Coronary artery (tissue), 2 donors: ENCODE data around the gene IFITM1.
"Not testable (repeated sequence)": the region's sequence is repeated elsewhere in the genome, so short reads cannot be mapped to it uniquely, and the experiment has no call there.

Source experiments
- DNase-seq: peaks from one replicate; pipeline ENCODE4 v3.0.0-alpha.2; 2017; ENCODE audit warnings: low spot score
- H3K27ac ChIP-seq, 2 donors: fragments of 200-600 bp; sonication (generic); one replicate each; pipeline ENCODE4 v1.5.1; 2016 to 2019
- H3K4me3 ChIP-seq: fragments of 200-600 bp; sonication (generic); 2 replicates; pipeline ENCODE4 v1.5.1; 2016; ENCODE audit warnings: mild to moderate bottlenecking, moderate library complexity
- CTCF ChIP-seq: fragments of 200-600 bp; sonication (generic); IDR thresholded peaks from one replicate; pipeline ENCODE4 v1.5.1; 2019; ENCODE audit warnings: antibody characterized with exemption

The IFITM1 gene

GRCh38 chr11:313787-314553 is at the start of gene IFITM1:
TSS of gene IFITM1 (plus strand) at chr11:314040. CDS start at chr11:314171, 131 bp downstream.
- no peak for TF ChIP-seq CTCF
- Histone ChIP-seq H3K4me3 (peak within 1 kb of the TSS; percentile 68), H3K27ac (peak within 1 kb of the TSS; percentile 7 to 78)
- DNase-seq: no peak

- TF ChIP-seq CTCF: no peak
- DNase-seq: no peak
- Histone ChIP-seq H3K27ac (no peak overlapping the region), H3K4me3 (no peak overlapping the region)
Measured at GRCh38 chr11:266676-267439, 47.0 kb upstream of the IFITM1 start.

- TF ChIP-seq CTCF: no peak
- no peak for DNase-seq
- peak overlapping the region; percentile 42 to 83 for H3K27ac ChIP-seq
- H3K4me3 ChIP-seq: peak overlapping the region; percentile 61
Measured at GRCh38 chr11:267491-267994, 46.3 kb upstream of the IFITM1 start.

GRCh38 chr11:268716-269145 is 45.1 kb upstream of the IFITM1 start:
- Histone ChIP-seq H3K4me3 (peak overlapping the region; percentile 61), H3K27ac (peak overlapping the region in 1 of 2 donors; percentile 83)
- not testable (repeated sequence) for DNase-seq

- peak overlapping the region; percentile 16 for H3K4me3 ChIP-seq
Measured at GRCh38 chr11:269146-269890, 44.5 kb upstream of the IFITM1 start.

GRCh38 chr11:270451-271318 is 43.2 kb upstream of the IFITM1 start:
- TF ChIP-seq CTCF: no peak
- Histone ChIP-seq H3K27ac (peak overlapping the region in 1 of 2 donors; percentile 56), H3K4me3 (no peak overlapping the region)

More at GRCh38 chr11:269146-269890, 44.5 kb upstream of the IFITM1 start:
- peak overlapping the region in 1 of 2 donors; percentile 83 for H3K27ac ChIP-seq
- DNase-seq: no peak
- no peak for TF ChIP-seq CTCF

More at GRCh38 chr11:270451-271318, 43.2 kb upstream of the IFITM1 start:
- DNase-seq: no peak
